Caco-2 (cell line): ENCODE data around the gene CHRM1. TPM values are rescaled to one million over a fixed set of nuclear protein-coding genes. Genes with fewer than 3 reads are reported as not detected.

ENCODE experiments used
- total RNA-seq: library from RNA; stranded (reverse); gene quantifications from 2 replicates; pipeline ENCODE4 v1.2.3, GENCODE V29; 2022

Gene CHRM1
- total RNA-seq, 1 experiment from 2014 or later: not detected

Other genes starting within 250 kb of the CHRM1 start
- 23.9 and 24.0 TPM in 2 replicates for gene UQCC3, start 249.7 kb downstream of the CHRM1 start, total RNA-seq
- gene LBHD1, start 249.1 kb downstream of the CHRM1 start, total RNA-seq: 11.9 and 13.6 TPM in 2 replicates
- 116 and 118 TPM in 2 replicates for gene UBXN1, start 242.3 kb downstream of the CHRM1 start, total RNA-seq
- 0.35 and 0.64 TPM in 2 replicates for gene LRRN4CL, start 231.8 kb downstream of the CHRM1 start, total RNA-seq
- 39.2 and 48.2 TPM in 2 replicates for gene BSCL2, start 213.9 kb downstream of the CHRM1 start, total RNA-seq
- not detected in 2 replicates for gene GNG3, start 213.7 kb downstream of the CHRM1 start, total RNA-seq
- gene HNRNPUL2, start 193.9 kb downstream of the CHRM1 start, total RNA-seq: 60.0 and 62.9 TPM in 2 replicates
- gene TTC9C, start 192.9 kb downstream of the CHRM1 start, total RNA-seq: 47.0 and 53.6 TPM in 2 replicates
- gene ZBTB3, start 167.2 kb downstream of the CHRM1 start, total RNA-seq: 8.2 and 10.9 TPM in 2 replicates
- gene POLR2G, start 159.8 kb downstream of the CHRM1 start, total RNA-seq: 139 TPM in 2 replicates
- 26.8 and 30.1 TPM in 2 replicates for gene TAF6L, start 150.0 kb downstream of the CHRM1 start, total RNA-seq
- gene TMEM179B, start 134.0 kb downstream of the CHRM1 start, total RNA-seq: 59.9 and 68.4 TPM in 2 replicates
- gene TMEM223, start 129.4 kb downstream of the CHRM1 start, total RNA-seq: 22.7 and 28.1 TPM in 2 replicates
- 77.5 and 77.6 TPM in 2 replicates for gene NXF1, start 115.9 kb downstream of the CHRM1 start, total RNA-seq
- gene STX5, start 89.3 kb downstream of the CHRM1 start, total RNA-seq: 39.9 and 44.2 TPM in 2 replicates
- gene TEX54, start 88.5 kb downstream of the CHRM1 start, total RNA-seq: 0.95 TPM in 1 of 2 replicates, not detected in the other
- gene WDR74, start 81.8 kb downstream of the CHRM1 start, total RNA-seq: 112 and 115 TPM in 2 replicates
- 763 and 879 TPM in 2 replicates for gene SLC3A2, start 40.5 kb downstream of the CHRM1 start, total RNA-seq
- not detected in 2 replicates for gene SLC22A6, start 63.6 kb upstream of the CHRM1 start, total RNA-seq
- not detected in 2 replicates for gene SLC22A8, start 94.5 kb upstream of the CHRM1 start, total RNA-seq
- gene SLC22A24, start 222.9 kb upstream of the CHRM1 start, total RNA-seq: not detected in 2 replicates